ENCODE measurements around the gene TRAK1. TPM values are rescaled to one million over a fixed set of nuclear protein-coding genes. Genes with fewer than 3 reads are reported as not detected.

Gene TRAK1
- total RNA-seq, 1 donor from 2014 or later = 41.7 TPM

DNA sequence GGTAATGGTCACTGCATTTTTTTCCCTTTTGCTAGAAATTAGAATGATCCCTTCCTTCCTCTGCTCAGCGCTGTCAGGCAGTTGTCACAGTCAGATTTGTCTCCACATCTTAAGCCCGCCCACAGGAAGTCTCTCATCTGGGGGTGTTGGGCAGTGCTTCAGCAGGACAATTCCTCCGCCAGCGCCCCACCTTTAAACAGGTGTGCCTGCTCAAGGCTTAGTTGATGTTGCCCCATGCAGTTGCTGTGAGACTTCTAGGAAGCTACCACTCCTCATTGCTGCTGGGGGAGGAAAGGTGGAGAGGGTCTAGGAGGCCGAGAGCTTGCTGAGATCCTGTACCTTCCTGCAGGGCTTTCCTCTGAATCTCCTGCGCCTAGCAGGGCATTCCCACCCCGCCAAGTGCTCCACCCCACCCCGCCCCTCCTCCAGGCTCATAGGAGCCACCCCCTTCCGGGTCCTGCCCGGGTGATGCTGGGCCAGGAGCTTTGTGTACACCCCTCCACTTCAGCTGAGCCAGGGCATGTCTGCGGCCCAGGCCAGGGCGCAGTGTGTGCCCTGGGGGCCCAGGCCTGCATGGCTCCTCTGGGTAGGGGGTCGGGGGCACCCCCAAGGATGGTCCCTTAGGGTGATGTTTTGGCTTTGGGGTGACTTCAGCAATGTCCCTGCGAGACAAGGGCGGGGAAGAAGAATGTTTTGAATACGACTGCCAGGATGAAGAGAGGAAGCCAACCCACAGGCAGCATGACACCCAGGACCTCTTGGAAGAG, 68.7 kb downstream of the TRAK1 start:
- H3K27me3 ChIP-seq (ENCODE audit: control insufficient read depth, insufficient read depth, low read length) = no peaks in the 10 kb centered on the region
- H3K36me3 ChIP-seq (ENCODE audit: control insufficient read depth, insufficient read depth, low read length) = no peaks in the 10 kb centered on the region
- TF ChIP-seq, protein P1, sequence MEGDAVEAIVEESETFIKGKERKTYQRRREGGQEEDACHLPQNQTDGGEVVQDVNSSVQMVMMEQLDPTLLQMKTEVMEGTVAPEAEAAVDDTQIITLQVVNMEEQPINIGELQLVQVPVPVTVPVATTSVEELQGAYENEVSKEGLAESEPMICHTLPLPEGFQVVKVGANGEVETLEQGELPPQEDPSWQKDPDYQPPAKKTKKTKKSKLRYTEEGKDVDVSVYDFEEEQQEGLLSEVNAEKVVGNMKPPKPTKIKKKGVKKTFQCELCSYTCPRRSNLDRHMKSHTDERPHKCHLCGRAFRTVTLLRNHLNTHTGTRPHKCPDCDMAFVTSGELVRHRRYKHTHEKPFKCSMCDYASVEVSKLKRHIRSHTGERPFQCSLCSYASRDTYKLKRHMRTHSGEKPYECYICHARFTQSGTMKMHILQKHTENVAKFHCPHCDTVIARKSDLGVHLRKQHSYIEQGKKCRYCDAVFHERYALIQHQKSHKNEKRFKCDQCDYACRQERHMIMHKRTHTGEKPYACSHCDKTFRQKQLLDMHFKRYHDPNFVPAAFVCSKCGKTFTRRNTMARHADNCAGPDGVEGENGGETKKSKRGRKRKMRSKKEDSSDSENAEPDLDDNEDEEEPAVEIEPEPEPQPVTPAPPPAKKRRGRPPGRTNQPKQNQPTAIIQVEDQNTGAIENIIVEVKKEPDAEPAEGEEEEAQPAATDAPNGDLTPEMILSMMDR (IDR thresholded peaks at IDR 0.05; ENCODE audit: insufficient read depth, low read length, poor library complexity, severe bottlenecking) = no peak
- H3K4me3 ChIP-seq (ENCODE audit: low read depth, low read length) = peak overlapping the region; percentile 31
- DNase-seq (ENCODE audit: low read depth) = no peak

DNA sequence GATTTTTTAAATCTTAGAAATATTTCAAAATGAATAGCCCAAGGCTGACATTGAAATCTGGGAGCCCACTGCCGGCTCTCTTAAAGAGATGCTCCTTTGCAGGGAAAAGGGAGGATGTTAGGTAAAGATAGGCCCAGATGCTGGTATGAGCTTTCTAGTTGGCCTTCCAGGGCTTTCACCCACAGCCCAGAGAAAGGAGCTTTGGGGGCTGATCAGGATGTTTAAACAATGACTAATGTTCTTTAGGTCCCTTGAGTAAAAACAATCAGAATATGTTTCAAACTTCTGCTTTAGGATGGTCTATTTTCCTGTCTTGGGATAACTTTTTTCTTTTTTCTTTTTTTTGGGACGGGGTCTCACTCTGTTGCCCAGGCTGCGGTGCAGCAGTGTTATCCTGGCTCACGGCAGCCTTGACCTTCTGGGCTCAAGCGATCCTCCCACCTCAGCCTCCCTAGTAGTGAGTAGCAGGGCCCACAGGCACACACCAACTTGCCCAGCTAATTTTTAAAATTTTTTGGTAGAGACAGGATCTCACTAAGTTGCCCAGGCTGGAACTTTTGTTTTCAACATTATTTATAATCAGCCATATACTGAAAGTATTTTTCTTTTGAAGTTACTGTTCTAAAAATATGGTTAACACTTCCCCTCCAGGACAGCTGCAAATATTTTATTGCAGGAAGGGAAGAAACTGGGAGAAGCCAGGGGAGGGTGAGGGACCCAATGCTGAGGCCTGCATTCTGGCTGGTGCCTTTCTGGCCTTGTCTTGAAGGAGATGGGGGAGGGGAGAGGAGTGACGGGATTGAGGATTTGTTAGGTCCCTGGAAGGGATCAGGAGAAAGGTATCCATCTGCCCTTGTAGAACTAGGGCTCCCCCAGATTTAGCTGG, 70.1 kb downstream of the TRAK1 start:
- Histone ChIP-seq H3K36me3 (ENCODE audit: control insufficient read depth, insufficient read depth, low read length) (no peaks in the 10 kb centered on the region), H3K4me3 (ENCODE audit: low read depth, low read length) (no peak overlapping the region), H3K27me3 (ENCODE audit: control insufficient read depth, insufficient read depth, low read length) (no peaks in the 10 kb centered on the region)
- TF ChIP-seq, protein P1 (IDR thresholded peaks at IDR 0.05; ENCODE audit: insufficient read depth, low read length, poor library complexity, severe bottlenecking) = no peak
- no peak for DNase-seq (ENCODE audit: low read depth)

DNA sequence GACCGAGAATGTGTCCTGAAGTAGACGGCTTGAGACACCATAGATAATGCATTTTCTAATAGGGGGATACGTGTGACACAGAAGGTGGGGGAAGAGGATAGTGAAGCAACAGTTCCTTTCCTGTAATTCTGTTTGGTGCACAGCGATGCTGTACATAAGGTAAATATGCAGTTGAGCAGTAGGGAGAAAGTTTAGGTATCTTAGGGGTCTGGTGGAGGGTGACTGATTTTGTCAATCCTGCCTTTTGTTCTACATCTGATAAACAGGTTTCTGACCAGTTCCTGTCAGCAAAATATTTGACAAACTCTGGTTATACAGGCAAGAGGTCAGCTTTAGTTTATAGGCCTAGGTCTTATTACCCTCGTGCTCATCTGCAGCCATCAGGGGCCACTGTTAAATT, 71.3 kb downstream of the TRAK1 start:
- no peak overlapping the region for H3K4me3 ChIP-seq (ENCODE audit: low read depth, low read length)
- no peaks in the 10 kb centered on the region for H3K27me3 ChIP-seq (ENCODE audit: control insufficient read depth, insufficient read depth, low read length)
- TF ChIP-seq, protein P1 (IDR thresholded peaks at IDR 0.05; ENCODE audit: insufficient read depth, low read length, poor library complexity, severe bottlenecking) = no peak
- H3K36me3 ChIP-seq (ENCODE audit: control insufficient read depth, insufficient read depth, low read length) = no peaks in the 10 kb centered on the region
- no peak for DNase-seq (ENCODE audit: low read depth)

DNA sequence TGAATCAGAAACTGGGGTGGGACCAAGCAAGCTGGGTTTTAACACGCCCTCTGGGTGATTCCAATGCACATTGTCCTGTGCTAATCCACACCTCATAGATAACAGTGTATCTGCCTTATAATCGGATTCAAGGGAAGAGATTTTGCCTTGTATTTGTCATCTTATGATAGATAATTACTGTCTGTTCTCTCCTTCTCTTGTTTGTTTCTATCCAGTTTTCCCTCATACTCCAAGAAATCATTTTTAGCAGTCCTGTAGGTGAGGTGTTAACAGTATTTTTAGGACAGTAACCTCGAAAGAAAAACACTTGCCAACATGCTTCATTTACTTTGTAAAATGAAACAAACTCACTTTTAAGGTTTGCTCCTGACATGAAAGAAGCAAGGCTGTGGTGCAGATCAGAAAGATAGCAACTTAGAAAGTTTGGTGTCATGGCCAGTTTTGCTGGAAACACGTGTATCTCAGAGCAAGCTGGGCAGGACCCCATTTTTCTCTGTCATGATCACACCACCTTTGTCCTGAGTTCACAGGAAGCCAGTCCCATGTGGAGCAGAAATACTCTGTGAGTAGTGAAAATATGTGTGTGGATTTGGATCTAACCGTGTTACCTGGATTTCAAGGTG, 72.6 kb downstream of the TRAK1 start:
- no peaks in the 10 kb centered on the region for H3K36me3 ChIP-seq (ENCODE audit: control insufficient read depth, insufficient read depth, low read length)
- TF ChIP-seq, protein P1 (IDR thresholded peaks at IDR 0.05; ENCODE audit: insufficient read depth, low read length, poor library complexity, severe bottlenecking) = no peak
- no peaks in the 10 kb centered on the region for H3K27me3 ChIP-seq (ENCODE audit: control insufficient read depth, insufficient read depth, low read length)
- DNase-seq (ENCODE audit: low read depth) = no peak
- H3K4me3 ChIP-seq (ENCODE audit: low read depth, low read length) = no peak overlapping the region

DNA sequence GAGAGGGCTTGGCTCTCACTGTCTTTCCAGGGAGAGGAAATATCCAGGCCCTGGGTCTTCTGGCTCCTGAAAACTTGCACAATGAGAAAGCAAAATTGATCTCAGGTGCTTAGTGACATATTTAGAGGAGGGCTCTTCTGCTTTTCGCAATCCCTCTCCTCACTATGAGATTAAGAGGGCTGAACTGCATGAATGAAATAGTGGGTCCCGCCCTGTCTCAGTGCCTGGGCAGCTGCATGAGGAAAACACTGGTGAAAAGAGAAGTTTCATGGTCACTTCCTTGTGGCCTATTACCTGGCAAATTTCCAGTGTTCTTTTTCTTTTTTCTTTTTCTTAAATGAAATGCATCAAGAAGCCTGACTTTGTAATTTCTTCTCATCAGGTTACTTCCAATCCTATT, 73.5 kb downstream of the TRAK1 start:
- H3K36me3 ChIP-seq (ENCODE audit: control insufficient read depth, insufficient read depth, low read length) = no peaks in the 10 kb centered on the region
- TF ChIP-seq, protein P1 (IDR thresholded peaks at IDR 0.05; ENCODE audit: insufficient read depth, low read length, poor library complexity, severe bottlenecking) = no peak
- no peak overlapping the region for H3K4me3 ChIP-seq (ENCODE audit: low read depth, low read length)
- no peak for DNase-seq (ENCODE audit: low read depth)
- no peaks in the 10 kb centered on the region for H3K27me3 ChIP-seq (ENCODE audit: control insufficient read depth, insufficient read depth, low read length)
